ENCODE measurements around the gene ARFGAP1. TPM values are rescaled to one million over a fixed set of nuclear protein-coding genes. Genes with fewer than 3 reads are reported as not detected.
A peak's percentile ranks its signal among the peaks of the same experiment; 100 is the strongest.

The ARFGAP1 gene
- total RNA-seq, 1 donor from 2014 or later, result 128 TPM

- H3K9me3 Mint-ChIP-seq, result no peaks in the 10 kb centered on the region
- no peak overlapping the region for H3K4me3 Mint-ChIP-seq
- peaks cover 9% of the 10 kb centered on the region for H3K4me1 Mint-ChIP-seq
- TF ChIP-seq CTCF (conservative IDR thresholded peaks at IDR 0.05), result no peak
- no peaks in the 10 kb centered on the region for H3K36me3 Mint-ChIP-seq (ENCODE audit: low read depth)
- no peak overlapping the region for H3K27ac Mint-ChIP-seq (ENCODE audit: unreplicated experiment)
- no peak for DNase-seq (ENCODE audit: low read depth, low spot score)
- peaks cover 5% of the 10 kb centered on the region for H3K27me3 Mint-ChIP-seq (ENCODE audit: low read depth)
Observed at GRCh38 chr20:63306673-63307537, 34.3 kb downstream of the ARFGAP1 start.

GRCh38 chr20:63307538-63308217 is 35.1 kb downstream of the ARFGAP1 start:
- Mint-ChIP-seq H3K4me1 (peaks cover 9% of the 10 kb centered on the region), H3K36me3 (ENCODE audit: low read depth) (no peaks in the 10 kb centered on the region), H3K9me3 (no peaks in the 10 kb centered on the region), H3K4me3 (no peak overlapping the region), H3K27me3 (ENCODE audit: low read depth) (peaks cover 5% of the 10 kb centered on the region), H3K27ac (ENCODE audit: unreplicated experiment) (no peak overlapping the region)
- TF ChIP-seq CTCF (conservative IDR thresholded peaks at IDR 0.05), result no peak
- no peak for DNase-seq (ENCODE audit: low read depth, low spot score)

- peaks cover 3% of the 10 kb centered on the region for H3K27me3 Mint-ChIP-seq (ENCODE audit: low read depth)
- no peaks in the 10 kb centered on the region for H3K36me3 Mint-ChIP-seq (ENCODE audit: low read depth)
- no peaks in the 10 kb centered on the region for H3K9me3 Mint-ChIP-seq
- H3K4me3 Mint-ChIP-seq, result no peak overlapping the region
- no peak for DNase-seq (ENCODE audit: low read depth, low spot score)
- peaks cover 9% of the 10 kb centered on the region for H3K4me1 Mint-ChIP-seq
- H3K27ac Mint-ChIP-seq (ENCODE audit: unreplicated experiment), result no peak overlapping the region
- no peak for TF ChIP-seq CTCF (conservative IDR thresholded peaks at IDR 0.05)
Observed at GRCh38 chr20:63308218-63308911, 35.8 kb downstream of the ARFGAP1 start.

GRCh38 chr20:63309261-63310071 is 36.9 kb downstream of the ARFGAP1 start:
- Mint-ChIP-seq H3K27me3 (ENCODE audit: low read depth) (peaks cover 3% of the 10 kb centered on the region), H3K27ac (ENCODE audit: unreplicated experiment) (no peak overlapping the region), H3K4me1 (peaks cover 9% of the 10 kb centered on the region), H3K36me3 (ENCODE audit: low read depth) (no peaks in the 10 kb centered on the region), H3K4me3 (no peak overlapping the region), H3K9me3 (no peaks in the 10 kb centered on the region)
- TF ChIP-seq CTCF (conservative IDR thresholded peaks at IDR 0.05), result peak; percentile 94
- DNase-seq (ENCODE audit: low read depth, low spot score), result peak; percentile 64
